NT2/D1 (cell line): ENCODE results near the gene ELMOD1.

Source experiments
- DNase-seq: peaks from one replicate; pipeline ENCODE4 v3.0.0-alpha.2; 2011; ENCODE audit warnings: low read depth, low spot score
- H3K27me3 ChIP-seq: 2 replicates; pipeline ENCODE4 v1.6.0; 2011; ENCODE audit warnings: mild to moderate bottlenecking; ENCODE audit not compliant: insufficient read length, insufficient read depth
- H3K36me3 ChIP-seq: 2 replicates; pipeline ENCODE4 v1.6.1; 2011; ENCODE audit warnings: mild to moderate bottlenecking, low read length, mixed read lengths; ENCODE audit not compliant: insufficient read depth, insufficient read length
- H3K4me1 ChIP-seq: 2 replicates; pipeline ENCODE4 v1.5.1; 2011; ENCODE audit not compliant: insufficient read depth, insufficient read length
- H3K4me3 ChIP-seq: 2 replicates; pipeline ENCODE4 v1.5.1; 2011; ENCODE audit warnings: low read depth; ENCODE audit not compliant: insufficient read length
- H3K9ac ChIP-seq: 2 replicates; pipeline ENCODE4 v1.6.0; 2011; ENCODE audit warnings: low read depth; ENCODE audit not compliant: insufficient read length
- H3K9me3 ChIP-seq: 2 replicates; pipeline ENCODE4 v1.5.1; 2011; ENCODE audit warnings: mild to moderate bottlenecking, low read length; ENCODE audit not compliant: insufficient read depth
- SUZ12 ChIP-seq: IDR thresholded peaks from 2 replicates; pipeline ENCODE4 v1.6.1; 2011; ENCODE audit not compliant: insufficient read length, insufficient read depth; ENCODE audit errors: extremely low read depth
- YY1 ChIP-seq: IDR thresholded peaks from 2 replicates; pipeline ENCODE4 v1.6.1; 2011; ENCODE audit not compliant: insufficient read length, insufficient read depth
- ZNF274 ChIP-seq: IDR thresholded peaks from 2 replicates; pipeline ENCODE4 v1.6.1; 2011; ENCODE audit warnings: mild to moderate bottlenecking, low read depth, low read length

Gene ELMOD1

DNA sequence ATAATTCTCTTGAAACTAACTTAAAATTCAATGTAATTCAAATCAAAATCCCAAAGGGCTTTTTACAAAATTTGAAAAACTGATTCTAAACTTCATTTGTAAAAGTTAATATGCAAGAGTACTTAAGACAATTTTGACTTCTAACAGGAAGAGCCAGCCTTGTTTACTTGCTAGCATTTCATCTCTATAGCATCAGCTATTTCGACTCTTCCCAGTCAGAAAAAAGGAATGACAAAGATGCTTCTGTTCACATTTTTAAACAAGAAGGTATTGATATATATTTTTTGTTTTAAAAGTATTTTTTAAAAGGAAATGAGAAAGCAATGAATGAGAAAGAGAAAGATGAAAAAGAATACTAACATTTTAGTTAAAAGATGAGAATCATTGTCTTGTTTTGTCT lies 104.5 kb downstream of the ELMOD1 start:
- DNase-seq = no peak
- Histone ChIP-seq H3K4me1 (peaks cover 4% of the 10 kb centered on the region), H3K36me3 (no peaks in the 10 kb centered on the region), H3K9me3 (no peaks in the 10 kb centered on the region), H3K4me3 (no peak overlapping the region), H3K27me3 (no peaks in the 10 kb centered on the region), H3K9ac (no peak overlapping the region)
- TF ChIP-seq YY1 (no peak), ZNF274 (no peak), SUZ12 (no peak)

GRCh38 chr11:107696140-107696539 lies 105.2 kb downstream of the ELMOD1 start:
- no peak for DNase-seq
- Histone ChIP-seq H3K9ac (no peak overlapping the region), H3K27me3 (no peaks in the 10 kb centered on the region), H3K9me3 (no peaks in the 10 kb centered on the region), H3K4me3 (no peak overlapping the region), H3K36me3 (no peaks in the 10 kb centered on the region), H3K4me1 (peaks cover 4% of the 10 kb centered on the region)
- TF ChIP-seq SUZ12 = no peak
- no peak for TF ChIP-seq ZNF274
- TF ChIP-seq YY1 = no peak

DNA sequence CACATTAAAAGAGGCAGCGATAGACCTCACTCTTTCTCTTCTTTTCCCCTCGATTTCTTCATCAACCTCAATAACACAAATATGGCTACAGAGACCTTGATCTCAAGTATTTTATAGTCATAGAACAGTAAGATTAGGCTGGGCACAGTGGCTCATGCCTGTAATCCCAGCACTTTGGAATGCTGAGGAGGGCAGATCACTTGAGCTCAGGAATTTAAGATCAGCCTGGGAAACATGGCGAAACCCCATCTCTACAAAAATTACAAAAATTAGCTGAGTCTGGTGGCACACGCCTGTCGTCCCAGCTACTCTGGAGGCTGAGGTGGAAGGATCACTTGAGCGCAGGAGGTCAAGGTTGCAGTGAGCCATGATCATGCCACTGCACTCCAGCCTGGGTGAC lies 106.3 kb downstream of the ELMOD1 start:
- Histone ChIP-seq H3K9me3 (no peaks in the 10 kb centered on the region), H3K27me3 (no peaks in the 10 kb centered on the region), H3K4me1 (peaks cover 4% of the 10 kb centered on the region), H3K36me3 (no peaks in the 10 kb centered on the region), H3K9ac (no peak overlapping the region), H3K4me3 (no peak overlapping the region)
- TF ChIP-seq SUZ12 (no peak), ZNF274 (no peak)
- no peak for DNase-seq

DNA sequence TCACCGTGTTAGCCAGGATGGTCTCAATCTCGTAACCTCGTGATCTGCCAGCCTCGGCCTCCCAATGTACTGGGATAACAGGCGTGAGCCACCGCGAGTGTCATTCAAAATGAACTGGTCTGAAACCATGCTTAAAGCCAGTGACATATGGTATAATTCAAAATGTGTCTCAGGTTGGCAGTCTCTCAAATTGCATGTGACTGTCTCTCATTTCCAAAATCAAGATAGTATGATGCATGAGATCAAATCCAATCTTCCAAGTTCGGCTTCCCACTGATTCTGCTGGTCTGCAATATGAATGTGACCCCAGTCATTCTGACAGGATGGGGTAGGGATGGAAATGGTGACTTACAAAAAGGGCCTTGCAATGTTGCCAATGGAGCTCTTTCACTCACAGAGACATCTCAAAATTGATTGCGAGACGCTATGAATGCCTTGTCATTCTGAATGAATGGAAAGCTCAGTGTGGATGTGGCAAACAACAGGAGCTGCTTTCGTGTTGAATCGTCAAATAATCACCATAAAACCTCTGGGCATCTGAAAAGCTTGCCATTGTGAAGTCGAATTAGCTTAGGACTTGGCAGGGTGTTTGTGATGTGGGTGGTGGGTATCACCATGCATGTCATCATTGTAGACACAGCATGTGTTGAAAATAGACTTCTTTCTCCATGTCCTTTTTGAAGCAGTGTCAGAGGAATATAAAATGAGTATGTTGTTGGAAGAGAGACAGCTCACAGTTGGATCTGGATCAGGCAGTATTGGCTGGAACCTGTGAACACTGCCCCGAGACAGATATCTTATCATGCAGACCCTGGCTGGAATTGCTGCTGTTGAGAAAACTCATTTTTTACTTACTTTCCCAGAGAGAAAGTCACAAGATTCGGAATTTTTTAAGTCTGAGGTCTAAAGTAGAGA lies 108.7 kb downstream of the ELMOD1 start:
- Histone ChIP-seq H3K4me3 (no peak overlapping the region), H3K4me1 (peaks cover 4% of the 10 kb centered on the region), H3K27me3 (no peaks in the 10 kb centered on the region), H3K9me3 (no peaks in the 10 kb centered on the region), H3K36me3 (no peaks in the 10 kb centered on the region), H3K9ac (no peak overlapping the region)
- TF ChIP-seq YY1 = no peak
- no peak for TF ChIP-seq ZNF274
- no peak for DNase-seq

GRCh38 chr11:107702109-107702660 lies 111.2 kb downstream of the ELMOD1 start:
- no peak for DNase-seq
- Histone ChIP-seq H3K9ac (no peak overlapping the region), H3K4me3 (no peak overlapping the region), H3K27me3 (no peaks in the 10 kb centered on the region), H3K36me3 (no peaks in the 10 kb centered on the region), H3K4me1 (peaks cover 4% of the 10 kb centered on the region), H3K9me3 (no peaks in the 10 kb centered on the region)
- no peak for TF ChIP-seq SUZ12
- no peak for TF ChIP-seq ZNF274
- TF ChIP-seq YY1 = no peak

DNA sequence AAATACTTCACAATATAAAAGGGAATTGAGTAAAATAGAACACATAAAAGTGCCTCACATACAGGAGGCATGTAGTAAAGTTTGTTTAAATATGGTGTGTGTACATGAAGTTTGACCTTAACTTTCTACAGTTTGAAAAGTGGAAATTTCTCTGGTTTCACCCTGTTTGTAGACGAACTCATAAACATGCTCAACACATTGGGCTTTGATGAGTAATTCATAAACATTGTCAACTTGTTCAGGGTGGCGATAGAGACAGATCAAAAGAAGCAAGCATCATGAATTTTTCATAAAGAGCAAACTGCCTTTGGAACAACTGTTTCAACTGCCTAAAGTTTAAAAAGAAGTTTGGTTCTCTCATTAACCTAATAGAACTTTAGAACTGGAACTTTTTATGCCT lies 111.8 kb downstream of the ELMOD1 start:
- Histone ChIP-seq H3K4me1 (peaks cover 6% of the 10 kb centered on the region), H3K9me3 (no peaks in the 10 kb centered on the region), H3K27me3 (no peaks in the 10 kb centered on the region), H3K9ac (no peak overlapping the region), H3K4me3 (no peak overlapping the region), H3K36me3 (no peaks in the 10 kb centered on the region)
- no peak for DNase-seq
- TF ChIP-seq ZNF274 = no peak
- TF ChIP-seq YY1 = no peak
- no peak for TF ChIP-seq SUZ12

DNA sequence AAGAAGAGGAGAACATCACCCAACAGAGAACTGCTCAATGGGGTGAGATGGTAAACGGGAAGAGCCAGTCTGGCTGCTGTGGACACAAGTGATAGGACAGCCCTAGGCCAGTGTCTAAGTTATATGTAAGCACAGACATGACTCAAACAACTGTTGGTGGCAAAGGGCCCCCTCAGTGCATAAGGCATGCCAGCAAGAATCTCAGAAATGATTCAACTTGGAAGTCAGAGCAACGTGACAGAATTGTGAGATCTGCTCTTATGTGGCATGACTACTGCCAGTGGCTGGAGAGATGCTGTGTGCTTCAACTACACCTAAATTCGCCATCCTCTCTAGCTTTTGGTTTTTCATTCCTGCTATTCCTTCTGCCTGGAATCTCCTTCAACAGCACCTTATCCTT lies 113.5 kb downstream of the ELMOD1 start:
- no peak for DNase-seq
- Histone ChIP-seq H3K4me3 (no peak overlapping the region), H3K9me3 (no peaks in the 10 kb centered on the region), H3K4me1 (peaks cover 5% of the 10 kb centered on the region), H3K27me3 (no peaks in the 10 kb centered on the region), H3K9ac (no peak overlapping the region), H3K36me3 (no peaks in the 10 kb centered on the region)
- TF ChIP-seq SUZ12 (no peak), ZNF274 (no peak), YY1 (no peak)
